Activated T-helper 2 cell treated with anti-CD3 and anti-CD28 coated beads, Interferon-gamma antibody, Interleukin-2, Interleukin-4, amounts not matched to agents 10 μg/mL and 5 μg/mL and 100 μg/mL, durations not matched to agents 14 hours and 24 hours and 36 hours (primary cell): Measurements from ENCODE around the gene TSHZ1. TPM values are rescaled to one million over a fixed set of nuclear protein-coding genes. Genes with fewer than 3 reads are reported as not detected.
"Not testable (repeated sequence)": the region's sequence is repeated elsewhere in the genome, so short reads cannot be mapped to it uniquely, and the experiment has no call there.

ENCODE experiments used
- DNase-seq: peaks from one replicate; pipeline ENCODE4 v3.0.0; 2021; ENCODE audit warnings: low spot score
- H3K27ac Mint-ChIP-seq: one replicate; pipeline ENCODE4 v1.8.0; 2021; ENCODE audit warnings: mixed read lengths
- H3K27me3 Mint-ChIP-seq: one replicate; pipeline ENCODE4 v1.8.0; 2021; ENCODE audit warnings: low read depth, mixed read lengths
- H3K36me3 Mint-ChIP-seq: one replicate; pipeline ENCODE4 v1.8.0; 2021; ENCODE audit warnings: low read depth, mixed read lengths
- H3K4me1 Mint-ChIP-seq: one replicate; pipeline ENCODE4 v1.8.0; 2021; ENCODE audit warnings: low read depth, mixed read lengths
- H3K4me3 Mint-ChIP-seq: one replicate; pipeline ENCODE4 v1.8.0; 2021; ENCODE audit warnings: low read depth, mild to moderate bottlenecking, moderate library complexity, mixed read lengths
- H3K9me3 Mint-ChIP-seq: one replicate; pipeline ENCODE4 v1.8.0; 2021; ENCODE audit warnings: mixed read lengths
- intact Hi-C: fragments of 100-400 bp; cut with micrococcal nuclease; formaldehyde crosslinking; loops from one replicate; pipeline ENCODE4 v1.15.1; 2023
- total RNA-seq: library from RNA; stranded (reverse); gene quantifications from 2 replicates; pipeline ENCODE4 v1.2.3, GENCODE V29; 2022

Gene TSHZ1
- total RNA-seq, 1 donor from 2014 or later = 12.0 TPM

DNA sequence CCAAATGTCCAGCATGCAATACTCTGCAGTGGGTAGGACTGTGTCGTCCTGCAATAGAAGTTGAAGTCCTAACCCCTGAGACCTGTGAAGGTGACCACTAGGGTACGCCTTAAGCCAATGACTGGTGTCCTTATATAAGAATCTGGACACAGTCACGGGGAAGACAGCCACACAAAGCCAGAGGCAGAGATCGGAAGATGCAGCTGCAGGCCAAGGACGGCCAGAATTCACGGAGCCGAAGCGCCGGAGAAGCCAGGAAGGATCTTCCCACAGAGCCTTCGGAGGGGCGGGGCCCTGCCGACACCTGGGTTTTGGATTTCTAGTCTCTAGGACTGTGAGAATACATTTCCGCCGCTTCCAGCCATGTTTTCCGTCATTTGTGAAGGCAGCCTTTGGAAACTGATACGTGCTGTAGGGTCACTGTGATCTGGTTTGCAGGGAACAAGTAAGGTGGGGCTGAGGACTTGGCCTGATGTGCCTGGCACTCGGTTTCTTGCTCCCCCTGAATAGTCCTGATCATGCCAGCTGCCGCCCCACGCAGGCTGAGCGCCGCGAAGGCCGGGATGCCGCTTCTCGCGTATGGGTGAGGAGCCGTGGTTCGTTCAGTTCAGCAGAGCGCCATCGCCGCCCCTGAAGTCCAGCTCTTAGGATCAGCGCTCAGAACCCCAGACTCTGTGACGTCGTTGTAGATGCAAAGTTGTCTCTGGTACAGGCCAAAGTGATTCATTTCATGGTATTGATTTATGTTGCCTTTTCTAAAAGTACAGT, 40.4 kb upstream of the TSHZ1 start:
- no peak for DNase-seq
- H3K4me3 Mint-ChIP-seq = no peak overlapping the region
- H3K9me3 Mint-ChIP-seq = no peaks in the 10 kb centered on the region
- H3K36me3 Mint-ChIP-seq = no peaks in the 10 kb centered on the region
- H3K27me3 Mint-ChIP-seq = peaks cover 7% of the 10 kb centered on the region
- H3K4me1 Mint-ChIP-seq = peaks cover 1% of the 10 kb centered on the region
- H3K27ac Mint-ChIP-seq = no peak overlapping the region
- intact Hi-C loops = loop anchor here (10.0 kb wide), 1 partner anchor 305 kb away; no protein-coding TSS in a partner anchor

DNA sequence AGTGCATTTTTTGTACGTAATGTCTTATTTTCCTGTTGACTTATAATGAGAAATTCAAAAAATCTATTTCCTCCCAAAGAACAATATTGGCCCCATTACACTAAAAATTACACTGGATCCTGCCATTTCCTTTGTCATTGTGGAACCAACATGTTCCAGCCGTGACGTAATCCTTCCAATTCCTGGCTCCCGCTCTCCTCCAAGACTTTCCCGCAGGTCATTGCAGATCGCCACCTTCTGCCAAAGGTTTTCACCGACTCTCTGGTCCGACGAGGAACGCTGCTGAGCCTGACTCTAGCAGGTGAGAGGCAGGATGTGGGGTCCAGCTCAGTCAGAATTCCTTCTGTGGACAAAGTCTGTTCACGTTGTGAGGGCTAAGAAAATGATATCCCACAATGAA, 39.7 kb upstream of the TSHZ1 start:
- Mint-ChIP-seq H3K27me3 (peaks cover 7% of the 10 kb centered on the region), H3K27ac (no peak overlapping the region), H3K4me1 (peaks cover 1% of the 10 kb centered on the region), H3K9me3 (no peaks in the 10 kb centered on the region), H3K36me3 (no peaks in the 10 kb centered on the region), H3K4me3 (no peak overlapping the region)
- intact Hi-C loops = loop anchor here (10.0 kb wide), 1 partner anchor 304 kb away; no protein-coding TSS in a partner anchor
- DNase-seq = no peak

DNA sequence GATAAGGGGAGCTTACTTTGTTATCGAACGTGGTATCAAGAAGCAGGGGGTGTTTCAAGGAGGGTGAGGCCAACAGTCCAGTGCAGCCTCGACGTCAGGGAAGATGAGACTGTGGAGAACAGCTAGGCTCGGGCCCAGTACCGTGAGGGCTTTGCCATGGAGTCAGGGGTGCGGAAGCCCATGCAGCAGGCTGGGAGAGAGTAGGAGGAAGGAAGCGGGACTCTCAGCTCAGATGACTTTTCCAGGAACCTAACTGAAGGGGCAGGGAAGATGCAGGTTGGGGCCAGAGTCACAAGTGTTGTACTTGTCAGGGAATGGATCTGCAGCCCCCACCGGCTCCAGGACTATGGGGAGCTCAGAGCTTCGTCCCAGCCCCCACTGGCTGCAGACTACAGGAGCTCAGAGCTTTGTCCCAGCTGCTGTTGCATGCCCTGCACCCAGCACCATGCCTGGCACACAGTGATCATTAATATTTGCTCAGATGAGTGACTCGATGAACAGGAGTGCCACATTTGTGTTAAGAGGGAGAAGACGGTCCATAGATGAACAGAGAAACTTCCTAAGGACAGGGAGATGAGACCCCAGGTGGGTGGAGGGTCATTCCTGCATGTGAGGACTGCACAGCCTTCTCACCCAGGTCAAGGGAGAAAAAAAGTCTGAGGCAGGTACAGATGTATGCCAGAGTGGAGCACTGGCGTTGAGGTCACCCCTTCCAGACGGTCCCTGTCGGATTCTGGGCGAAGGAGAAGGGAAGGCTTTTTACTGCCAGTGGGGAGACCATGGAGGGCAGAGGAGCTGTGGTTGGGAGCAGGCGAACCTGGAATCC, 38.1 kb upstream of the TSHZ1 start:
- H3K27ac Mint-ChIP-seq = no peak overlapping the region
- peaks cover 1% of the 10 kb centered on the region for H3K4me1 Mint-ChIP-seq
- intact Hi-C loops = loop anchor here (10.0 kb wide), 1 partner anchor 302 kb away; no protein-coding TSS in a partner anchor
- peaks cover 7% of the 10 kb centered on the region for H3K27me3 Mint-ChIP-seq
- no peak overlapping the region for H3K4me3 Mint-ChIP-seq
- DNase-seq = no peak
- H3K9me3 Mint-ChIP-seq = no peaks in the 10 kb centered on the region
- no peaks in the 10 kb centered on the region for H3K36me3 Mint-ChIP-seq

DNA sequence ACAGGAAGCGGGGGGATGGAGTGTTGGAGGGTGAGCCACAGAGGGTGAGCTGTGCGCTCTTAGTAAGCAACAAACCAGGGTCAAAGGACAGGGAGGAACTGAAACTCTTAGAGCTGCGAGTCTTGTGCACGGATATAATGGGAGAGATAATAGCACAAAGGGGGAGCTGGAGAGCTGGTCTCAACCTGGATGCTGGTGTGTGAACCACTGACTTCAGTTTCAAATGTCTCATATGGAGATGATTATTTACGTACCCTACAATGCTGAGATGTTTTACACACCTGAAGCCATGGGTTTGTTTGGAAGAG, 37.5 kb upstream of the TSHZ1 start:
- intact Hi-C loops = loop anchor here (10.0 kb wide), 1 partner anchor 302 kb away; no protein-coding TSS in a partner anchor
- Mint-ChIP-seq H3K36me3 (no peaks in the 10 kb centered on the region), H3K9me3 (no peaks in the 10 kb centered on the region), H3K27me3 (peaks cover 7% of the 10 kb centered on the region), H3K27ac (no peak overlapping the region), H3K4me1 (peaks cover 1% of the 10 kb centered on the region), H3K4me3 (no peak overlapping the region)
- no peak for DNase-seq

DNA sequence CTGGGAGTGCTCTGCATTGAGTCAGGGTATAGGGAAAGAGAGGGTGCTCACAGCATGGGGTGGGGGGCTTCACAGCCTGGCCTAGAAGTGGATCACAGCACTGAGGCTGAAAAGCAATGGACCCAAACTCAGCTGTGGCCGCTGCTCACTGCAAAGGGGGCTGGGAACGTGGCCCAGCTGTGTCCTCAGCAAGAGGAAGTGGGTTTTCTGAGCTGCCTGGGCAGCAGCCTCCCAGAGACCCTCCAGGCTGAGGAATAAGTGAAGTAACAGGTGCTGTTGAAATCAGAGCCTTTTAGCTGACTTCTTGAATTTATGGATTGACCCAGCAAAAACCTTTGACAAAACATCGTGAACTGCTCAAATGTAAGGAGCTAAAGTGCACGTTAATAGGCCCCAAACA, 36.9 kb upstream of the TSHZ1 start:
- Mint-ChIP-seq H3K27me3 (peaks cover 7% of the 10 kb centered on the region), H3K4me1 (peaks cover 1% of the 10 kb centered on the region), H3K9me3 (no peaks in the 10 kb centered on the region), H3K4me3 (no peak overlapping the region), H3K36me3 (no peaks in the 10 kb centered on the region), H3K27ac (no peak overlapping the region)
- intact Hi-C loops = loop anchor here (10.0 kb wide), 1 partner anchor 301 kb away; no protein-coding TSS in a partner anchor
- no peak for DNase-seq

DNA sequence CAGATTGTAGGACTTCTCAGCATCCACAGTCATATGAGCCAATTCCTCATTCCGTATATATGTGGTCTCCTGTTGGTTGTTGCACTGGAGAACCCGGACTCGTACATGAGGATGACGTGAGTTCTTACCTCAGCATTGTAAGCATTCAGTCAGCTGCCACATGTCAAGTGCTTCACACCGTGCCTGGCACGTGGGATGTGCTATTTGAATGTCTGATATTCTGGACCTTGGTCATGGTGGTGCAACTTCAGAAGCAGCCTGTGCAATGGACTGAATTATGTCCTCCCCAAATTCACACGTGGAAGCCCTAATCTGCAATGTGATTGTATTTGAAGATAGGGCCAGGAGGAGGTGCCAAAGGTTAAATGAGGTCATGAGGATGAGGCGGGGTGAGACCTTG, 33.7 kb upstream of the TSHZ1 start:
- Mint-ChIP-seq H3K4me1 (peaks cover 1% of the 10 kb centered on the region), H3K27me3 (peaks cover 7% of the 10 kb centered on the region), H3K36me3 (no peaks in the 10 kb centered on the region), H3K27ac (no peak overlapping the region), H3K4me3 (no peak overlapping the region), H3K9me3 (no peaks in the 10 kb centered on the region)
- no peak for DNase-seq
- intact Hi-C loops = loop anchor here (10.0 kb wide), 1 partner anchor 298 kb away; no protein-coding TSS in a partner anchor

DNA sequence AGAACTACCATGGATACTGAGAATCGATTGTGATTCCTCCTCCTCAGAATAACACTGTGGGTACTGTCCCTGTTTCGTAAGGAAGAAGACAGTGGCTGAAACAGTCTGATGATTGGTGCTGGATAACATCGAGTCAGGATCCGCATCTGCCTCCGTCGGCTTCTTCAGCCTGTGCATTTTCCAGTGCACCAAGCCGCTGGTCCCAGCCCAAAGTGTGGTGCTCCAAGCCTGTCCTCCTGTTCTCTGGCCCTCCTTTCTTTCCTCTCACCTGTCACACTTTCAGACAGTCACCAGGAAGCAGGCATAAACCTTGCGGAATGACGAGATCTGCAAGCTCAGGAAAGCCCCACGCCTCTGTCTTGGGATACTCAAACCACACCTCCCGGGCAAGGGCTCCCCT, 32.2 kb upstream of the TSHZ1 start:
- H3K4me1 Mint-ChIP-seq = no peaks in the 10 kb centered on the region
- no peak overlapping the region for H3K4me3 Mint-ChIP-seq
- no peak for DNase-seq
- no peak overlapping the region for H3K27ac Mint-ChIP-seq
- peaks cover 3% of the 10 kb centered on the region for H3K27me3 Mint-ChIP-seq
- H3K36me3 Mint-ChIP-seq = no peaks in the 10 kb centered on the region
- intact Hi-C loops = loop anchor here (10.0 kb wide), 1 partner anchor 296 kb away; no protein-coding TSS in a partner anchor
- H3K9me3 Mint-ChIP-seq = no peaks in the 10 kb centered on the region

DNA sequence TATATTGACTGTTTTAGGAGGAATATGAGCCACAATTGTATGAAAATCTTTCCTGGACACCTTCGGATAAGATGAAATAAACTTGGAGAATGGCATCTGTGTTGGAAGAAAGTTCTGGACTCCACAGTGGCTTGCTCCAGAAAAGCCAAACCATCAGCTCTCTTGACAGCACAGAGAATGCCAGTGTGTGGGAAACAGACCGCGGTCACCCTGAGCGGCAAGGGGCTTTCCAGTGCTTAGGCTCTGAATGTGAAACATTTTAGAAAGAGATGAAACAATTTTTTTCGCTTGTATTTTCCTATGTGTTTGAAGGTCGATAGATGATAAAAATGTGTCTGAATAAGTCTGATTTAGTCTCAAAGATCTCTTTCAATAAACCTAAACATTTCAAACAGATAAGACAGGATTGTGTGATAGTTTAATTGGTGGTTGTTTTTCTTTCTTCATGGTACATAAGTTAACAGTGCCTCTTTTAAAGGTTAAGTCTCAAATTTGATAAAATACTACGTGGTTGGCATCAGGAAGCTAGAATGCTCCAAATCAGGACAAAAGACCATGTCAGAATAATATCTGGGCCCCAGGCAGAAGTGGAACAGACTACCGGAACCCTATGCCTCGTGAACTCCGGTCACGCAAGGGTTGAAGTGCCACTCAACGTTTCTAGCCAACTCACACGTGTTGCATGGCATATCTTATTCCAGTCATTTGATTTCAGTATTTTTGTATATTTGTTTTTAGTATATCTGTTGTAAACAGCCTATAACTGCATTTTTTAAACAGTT, 30.6 kb upstream of the TSHZ1 start:
- no peaks in the 10 kb centered on the region for H3K9me3 Mint-ChIP-seq
- intact Hi-C loops = loop anchor here (10.0 kb wide), 1 partner anchor 295 kb away; no protein-coding TSS in a partner anchor
- H3K27me3 Mint-ChIP-seq = peaks cover 3% of the 10 kb centered on the region
- no peaks in the 10 kb centered on the region for H3K36me3 Mint-ChIP-seq
- H3K4me1 Mint-ChIP-seq = no peaks in the 10 kb centered on the region
- H3K4me3 Mint-ChIP-seq = no peak overlapping the region
- no peak overlapping the region for H3K27ac Mint-ChIP-seq
- no peak for DNase-seq

DNA sequence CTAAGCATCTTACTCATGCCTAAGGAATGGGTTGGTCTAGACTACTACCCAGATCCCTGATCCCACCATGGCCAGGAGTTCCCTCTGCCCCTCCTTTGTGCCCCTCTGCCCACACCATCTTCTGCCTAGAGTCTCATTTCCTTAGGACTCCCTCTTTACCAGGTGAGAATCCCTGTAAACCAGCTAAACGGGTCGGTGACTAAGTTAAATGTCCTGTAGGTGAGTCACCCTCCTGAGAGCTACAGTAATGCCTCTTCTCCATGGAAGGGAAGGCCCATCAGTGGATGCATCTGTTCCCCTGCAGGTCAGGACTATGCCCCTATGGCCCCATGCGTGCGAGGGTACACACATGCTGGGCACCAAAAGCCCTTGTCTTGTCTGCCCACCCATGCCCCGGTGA, 27.1 kb upstream of the TSHZ1 start:
- Mint-ChIP-seq H3K27me3 (peaks cover 3% of the 10 kb centered on the region), H3K36me3 (no peaks in the 10 kb centered on the region), H3K4me1 (no peaks in the 10 kb centered on the region), H3K27ac (no peak overlapping the region), H3K4me3 (no peak overlapping the region), H3K9me3 (peaks cover 5% of the 10 kb centered on the region)
- DNase-seq = no peak
- intact Hi-C loops = no loop called here

DNA sequence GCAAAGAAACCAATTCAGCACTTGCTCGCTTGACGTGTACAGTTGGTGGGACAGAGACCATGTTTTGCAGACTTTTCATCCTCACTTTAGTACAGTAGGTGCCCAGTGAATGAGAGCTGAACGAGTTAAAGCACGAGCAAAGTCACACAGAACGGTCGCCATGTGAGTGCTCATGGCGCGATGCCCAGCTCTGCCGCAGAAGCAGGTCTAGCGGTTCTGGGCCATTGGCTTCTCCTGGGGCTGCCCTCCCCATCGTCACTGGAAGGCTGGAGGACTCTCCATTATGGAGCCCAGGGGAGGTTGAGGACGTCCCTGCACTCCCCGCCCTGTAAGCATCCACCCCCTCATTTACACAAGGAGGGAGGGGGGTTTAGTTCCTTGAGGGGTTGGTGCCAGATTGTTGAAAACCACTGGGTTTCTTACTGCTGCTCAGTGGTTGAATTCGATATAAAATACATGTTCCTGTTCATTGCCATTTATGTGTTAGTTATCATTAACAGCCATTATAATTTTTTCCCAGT, 26.6 kb upstream of the TSHZ1 start:
- H3K4me1 Mint-ChIP-seq = no peaks in the 10 kb centered on the region
- intact Hi-C loops = no loop called here

DNA sequence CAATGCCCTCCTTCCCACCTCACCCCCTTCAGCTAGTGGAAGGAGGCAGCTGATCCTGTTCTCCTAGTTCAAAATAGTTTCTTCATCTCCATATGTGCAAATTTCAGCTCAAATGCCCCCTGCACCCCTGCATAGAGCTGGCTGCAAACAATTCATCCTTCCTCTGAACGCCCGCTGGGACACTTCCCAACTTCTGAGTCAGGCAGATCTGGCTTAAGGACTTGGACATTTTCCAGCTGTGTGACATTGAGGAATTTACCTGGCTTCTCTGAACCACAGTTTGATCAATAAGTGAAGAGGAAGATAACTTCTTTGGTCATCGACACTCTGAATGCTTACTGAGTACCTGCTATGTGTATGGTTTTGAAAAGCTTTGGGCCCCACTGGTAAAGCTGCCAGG, 25.1 kb upstream of the TSHZ1 start:
- H3K27me3 Mint-ChIP-seq = peaks cover 3% of the 10 kb centered on the region
- H3K36me3 Mint-ChIP-seq = no peaks in the 10 kb centered on the region
- no peak for DNase-seq
- no peaks in the 10 kb centered on the region for H3K4me1 Mint-ChIP-seq
- intact Hi-C loops = no loop called here
- no peak overlapping the region for H3K4me3 Mint-ChIP-seq
- H3K27ac Mint-ChIP-seq = no peak overlapping the region
- peaks cover 5% of the 10 kb centered on the region for H3K9me3 Mint-ChIP-seq

More for the DNA sequence above, 26.6 kb upstream of the TSHZ1 start:
- no peak for DNase-seq
- H3K36me3 Mint-ChIP-seq = no peaks in the 10 kb centered on the region
- H3K27ac Mint-ChIP-seq = no peak overlapping the region
- no peak overlapping the region for H3K4me3 Mint-ChIP-seq
- H3K27me3 Mint-ChIP-seq = peaks cover 3% of the 10 kb centered on the region
- peaks cover 5% of the 10 kb centered on the region for H3K9me3 Mint-ChIP-seq

DNA sequence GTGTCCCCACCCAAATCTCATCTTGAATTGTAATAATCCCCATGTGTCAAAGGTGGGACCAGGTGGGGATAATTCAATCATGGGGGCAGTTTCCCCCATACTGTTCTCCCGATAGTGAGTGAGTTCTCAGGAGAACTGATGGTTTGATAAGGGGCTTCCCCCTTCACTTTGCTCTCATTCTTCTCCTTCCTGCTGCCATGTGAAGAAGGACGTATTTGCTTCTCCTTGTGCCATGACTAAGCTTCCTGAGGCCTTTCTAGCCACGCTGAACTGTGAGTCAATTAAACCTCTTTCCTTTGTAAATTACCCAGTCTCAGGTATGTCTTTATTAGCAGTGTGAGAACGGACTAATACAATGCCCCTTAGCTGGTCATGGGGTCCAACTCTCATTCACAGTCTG, 22.9 kb upstream of the TSHZ1 start:
- H3K9me3 Mint-ChIP-seq, intact Hi-C loops, H3K4me1 Mint-ChIP-seq, H3K4me3 Mint-ChIP-seq, H3K27me3 Mint-ChIP-seq, H3K27ac Mint-ChIP-seq, H3K36me3 Mint-ChIP-seq, DNase-seq: not testable (repeated sequence)
